AG09309 (cell line): ENCODE data around the gene RGSL1.

ENCODE experiments used
- DNase-seq: peaks from one replicate; pipeline ENCODE4 v3.0.0-alpha.2; 2010; ENCODE audit warnings: low read depth
- H3K4me3 ChIP-seq: 2 replicates; pipeline ENCODE4 v1.5.1; 2011; ENCODE audit warnings: mild to moderate bottlenecking, low read depth, low read length, moderate library complexity; ENCODE audit not compliant: control insufficient read depth
- TF ChIP-seq, protein P1 (sequence below): IDR thresholded peaks from 2 replicates; pipeline ENCODE4 v1.5.1; 2011; ENCODE audit warnings: mild to moderate bottlenecking, low read depth, low read length, inconsistent platforms; ENCODE audit not compliant: insufficient read depth, control insufficient read depth; ENCODE audit errors: missing control alignments

RGSL1 gene

GRCh38 chr1:182450087-182450486 is at the start of gene RGSL1:
Gene RGSL1 (plus strand): TSS chr1:182450146. CDS start chr1:182450166, 20 bp downstream.
- H3K4me3 ChIP-seq = no peak within 1 kb of the TSS
- DNase-seq = no peak
- TF ChIP-seq, protein P1, sequence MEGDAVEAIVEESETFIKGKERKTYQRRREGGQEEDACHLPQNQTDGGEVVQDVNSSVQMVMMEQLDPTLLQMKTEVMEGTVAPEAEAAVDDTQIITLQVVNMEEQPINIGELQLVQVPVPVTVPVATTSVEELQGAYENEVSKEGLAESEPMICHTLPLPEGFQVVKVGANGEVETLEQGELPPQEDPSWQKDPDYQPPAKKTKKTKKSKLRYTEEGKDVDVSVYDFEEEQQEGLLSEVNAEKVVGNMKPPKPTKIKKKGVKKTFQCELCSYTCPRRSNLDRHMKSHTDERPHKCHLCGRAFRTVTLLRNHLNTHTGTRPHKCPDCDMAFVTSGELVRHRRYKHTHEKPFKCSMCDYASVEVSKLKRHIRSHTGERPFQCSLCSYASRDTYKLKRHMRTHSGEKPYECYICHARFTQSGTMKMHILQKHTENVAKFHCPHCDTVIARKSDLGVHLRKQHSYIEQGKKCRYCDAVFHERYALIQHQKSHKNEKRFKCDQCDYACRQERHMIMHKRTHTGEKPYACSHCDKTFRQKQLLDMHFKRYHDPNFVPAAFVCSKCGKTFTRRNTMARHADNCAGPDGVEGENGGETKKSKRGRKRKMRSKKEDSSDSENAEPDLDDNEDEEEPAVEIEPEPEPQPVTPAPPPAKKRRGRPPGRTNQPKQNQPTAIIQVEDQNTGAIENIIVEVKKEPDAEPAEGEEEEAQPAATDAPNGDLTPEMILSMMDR = no peak

DNA sequence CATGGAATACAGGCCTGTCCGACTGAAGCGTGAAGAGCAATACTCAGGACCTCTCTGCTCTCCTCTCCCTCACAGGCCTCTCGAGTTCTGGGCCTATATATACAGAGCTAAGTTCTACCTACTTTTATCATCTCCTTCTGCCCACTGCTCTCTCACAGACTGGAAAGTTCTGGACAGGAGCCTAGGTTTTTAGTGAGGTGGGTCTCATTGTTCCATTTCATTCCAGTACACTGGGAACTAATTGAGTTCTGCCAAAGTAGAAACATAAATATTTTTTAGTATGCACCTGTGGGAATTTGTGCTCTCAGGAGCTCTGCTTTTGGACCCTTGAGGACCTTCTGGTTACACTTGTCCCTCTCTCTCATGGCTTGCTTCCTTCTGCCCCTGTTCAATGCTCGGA is 49.4 kb upstream of the RGSL1 start, which contains the start of gene TEDDM1:
Gene TEDDM1, minus strand, starts transcription at position 101 of the 400 bp plus-strand sequence. CDS start 182 bp downstream, outside the sequence.
- no peak for DNase-seq
- no peak within 1 kb of the TSS for H3K4me3 ChIP-seq
- TF ChIP-seq, protein P1 = no peak

GRCh38 chr1:182404781-182405180 is 45.2 kb upstream of the RGSL1 start:
- H3K4me3 ChIP-seq = no peak overlapping the region

GRCh38 chr1:182405578-182405977 is 44.4 kb upstream of the RGSL1 start:
- H3K4me3 ChIP-seq = no peak overlapping the region
- TF ChIP-seq, protein P1 = no peak
- DNase-seq = no peak

More at GRCh38 chr1:182404781-182405180, 45.2 kb upstream of the RGSL1 start:
- no peak for DNase-seq
- TF ChIP-seq, protein P1 = no peak

DNA sequence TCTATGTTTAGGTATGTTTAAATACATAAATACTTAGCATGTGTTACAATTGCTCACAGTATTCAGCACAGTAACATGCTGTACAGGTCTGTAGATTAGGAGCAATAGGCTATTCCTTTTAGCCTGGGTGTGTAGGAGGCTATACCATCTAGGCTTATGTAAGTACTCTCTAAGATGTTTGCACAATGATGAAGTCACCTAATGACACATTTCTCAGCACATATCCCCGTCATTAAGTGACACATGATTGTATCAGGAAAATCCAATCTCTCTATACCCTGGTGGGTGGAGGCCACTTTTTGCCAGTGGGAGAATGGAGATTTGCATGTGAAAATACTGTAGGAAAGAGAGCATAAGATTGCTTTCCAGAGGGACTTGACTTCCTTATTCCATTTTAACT is 43.9 kb upstream of the RGSL1 start:
- no peak overlapping the region for H3K4me3 ChIP-seq
- DNase-seq = no peak
- TF ChIP-seq, protein P1 = no peak

DNA sequence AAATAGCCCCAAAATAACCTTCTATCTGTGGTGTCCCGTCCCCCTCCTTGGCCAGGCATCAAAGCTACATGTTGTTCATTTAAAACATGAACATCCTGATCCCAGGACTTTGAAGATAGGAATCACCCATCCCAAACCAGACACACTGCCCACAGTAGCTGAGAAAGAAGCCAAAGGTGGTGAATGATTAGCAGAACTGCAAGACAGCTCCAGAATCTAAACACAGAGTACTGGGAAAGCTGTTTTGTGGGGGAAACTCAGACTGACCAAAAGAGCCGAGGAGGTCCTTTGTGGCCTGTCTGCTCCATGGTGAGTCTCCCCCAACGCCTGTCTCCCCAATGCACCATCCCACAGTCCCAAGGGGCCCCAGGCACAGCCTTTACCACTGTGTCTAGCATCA is 42.2 kb upstream of the RGSL1 start:
- no peak for DNase-seq
- no peak overlapping the region for H3K4me3 ChIP-seq
- TF ChIP-seq, protein P1 = no peak
